GM18867 (cell line): Measurements from ENCODE around the gene CYBB.
A peak's percentile ranks its signal among the peaks of the same experiment; 100 is the strongest.

Source experiments
- ATAC-seq: cut with Tn5 transposase; IDR thresholded peaks from one replicate; pipeline ENCODE4 v1.9.1; 2021; ENCODE audit warnings: mild to moderate bottlenecking, moderate library complexity; ENCODE audit not compliant: unreplicated experiment

The CYBB gene

GRCh38 chrX:37783305-37783704 lies 3.4 kb downstream of the CYBB start:
- no peak for ATAC-seq

- no peak for ATAC-seq
Measured at GRCh38 chrX:37785569-37785968, 5.7 kb downstream of the CYBB start.

- ATAC-seq = peak; percentile 74
Measured at GRCh38 chrX:37786624-37787422, 7.0 kb downstream of the CYBB start.

- peak; percentile 76 for ATAC-seq
Measured at GRCh38 chrX:37787423-37787869, 7.6 kb downstream of the CYBB start.

- no peak for ATAC-seq
Measured at GRCh38 chrX:37796310-37796709, 16.5 kb downstream of the CYBB start.

- no peak for ATAC-seq
Measured at GRCh38 chrX:37796805-37797204, 16.9 kb downstream of the CYBB start.

GRCh38 chrX:37799936-37800335 lies 20.1 kb downstream of the CYBB start:
- no peak for ATAC-seq

GRCh38 chrX:37800717-37801116 lies 20.9 kb downstream of the CYBB start:
- ATAC-seq = no peak

GRCh38 chrX:37802028-37802427 lies 22.2 kb downstream of the CYBB start:
- no peak for ATAC-seq

- no peak for ATAC-seq
Measured at GRCh38 chrX:37803057-37803456, 23.2 kb downstream of the CYBB start.

GRCh38 chrX:37809970-37810369 lies 30.1 kb downstream of the CYBB start:
- ATAC-seq = no peak

- ATAC-seq = no peak
Measured at GRCh38 chrX:37812110-37812509, 32.3 kb downstream of the CYBB start.

- no peak for ATAC-seq
Measured at GRCh38 chrX:37813570-37813969, 33.7 kb downstream of the CYBB start.

GRCh38 chrX:37815366-37815765 lies 35.5 kb downstream of the CYBB start:
- ATAC-seq = no peak

GRCh38 chrX:37816766-37817165 lies 36.9 kb downstream of the CYBB start:
- peak; percentile 24 for ATAC-seq

- ATAC-seq = no peak
Measured at GRCh38 chrX:37817176-37817575, 37.3 kb downstream of the CYBB start.

- ATAC-seq = peak; percentile 58
Measured at GRCh38 chrX:37817579-37817978, 37.7 kb downstream of the CYBB start.

- ATAC-seq = peak; percentile 52
Measured at GRCh38 chrX:37818031-37818430, 38.2 kb downstream of the CYBB start.

GRCh38 chrX:37820646-37821045 lies 40.8 kb downstream of the CYBB start:
- no peak for ATAC-seq

GRCh38 chrX:37824491-37825214 lies 44.8 kb downstream of the CYBB start:
- ATAC-seq = no peak

GRCh38 chrX:37825215-37825842 lies 45.5 kb downstream of the CYBB start:
- peak; percentile 71 for ATAC-seq

GRCh38 chrX:37829721-37830120 lies 49.9 kb downstream of the CYBB start:
- no peak for ATAC-seq
